ENCODE results near the gene ZNF280B.

DNA sequence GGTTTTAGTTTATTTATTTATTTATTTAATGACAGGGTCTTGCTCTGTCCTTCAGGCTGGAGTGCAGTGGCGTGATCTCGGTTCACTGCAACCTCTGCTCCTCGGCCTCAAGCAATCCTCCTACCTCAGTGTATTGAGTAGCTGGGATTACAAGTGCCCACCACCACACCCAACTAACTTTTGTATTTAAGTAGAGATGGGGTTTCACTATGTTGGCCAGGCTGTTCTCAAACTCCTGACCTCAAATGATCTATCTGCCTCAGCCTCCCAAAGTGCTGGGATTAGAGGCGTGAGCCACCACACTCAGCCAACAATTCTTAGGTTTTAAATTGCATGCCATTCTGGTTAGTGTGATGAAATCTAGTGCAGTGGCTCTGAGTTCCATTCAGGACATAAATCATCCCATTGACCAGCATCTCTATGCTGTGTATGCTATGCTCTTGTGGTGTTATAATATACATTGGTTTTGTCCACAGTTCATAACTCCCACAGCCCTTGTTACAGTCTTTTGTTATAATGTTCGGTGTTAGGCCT, 28.5 kb downstream of the ZNF280B start:
- TF ChIP-seq, protein P1, sequence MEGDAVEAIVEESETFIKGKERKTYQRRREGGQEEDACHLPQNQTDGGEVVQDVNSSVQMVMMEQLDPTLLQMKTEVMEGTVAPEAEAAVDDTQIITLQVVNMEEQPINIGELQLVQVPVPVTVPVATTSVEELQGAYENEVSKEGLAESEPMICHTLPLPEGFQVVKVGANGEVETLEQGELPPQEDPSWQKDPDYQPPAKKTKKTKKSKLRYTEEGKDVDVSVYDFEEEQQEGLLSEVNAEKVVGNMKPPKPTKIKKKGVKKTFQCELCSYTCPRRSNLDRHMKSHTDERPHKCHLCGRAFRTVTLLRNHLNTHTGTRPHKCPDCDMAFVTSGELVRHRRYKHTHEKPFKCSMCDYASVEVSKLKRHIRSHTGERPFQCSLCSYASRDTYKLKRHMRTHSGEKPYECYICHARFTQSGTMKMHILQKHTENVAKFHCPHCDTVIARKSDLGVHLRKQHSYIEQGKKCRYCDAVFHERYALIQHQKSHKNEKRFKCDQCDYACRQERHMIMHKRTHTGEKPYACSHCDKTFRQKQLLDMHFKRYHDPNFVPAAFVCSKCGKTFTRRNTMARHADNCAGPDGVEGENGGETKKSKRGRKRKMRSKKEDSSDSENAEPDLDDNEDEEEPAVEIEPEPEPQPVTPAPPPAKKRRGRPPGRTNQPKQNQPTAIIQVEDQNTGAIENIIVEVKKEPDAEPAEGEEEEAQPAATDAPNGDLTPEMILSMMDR (IDR thresholded peaks at IDR 0.05): no peak
- TF ChIP-seq POLR2A (IDR thresholded peaks at IDR 0.05): no peak
